ENCODE results near the gene ANKFY1.

The ANKFY1 gene

DNA sequence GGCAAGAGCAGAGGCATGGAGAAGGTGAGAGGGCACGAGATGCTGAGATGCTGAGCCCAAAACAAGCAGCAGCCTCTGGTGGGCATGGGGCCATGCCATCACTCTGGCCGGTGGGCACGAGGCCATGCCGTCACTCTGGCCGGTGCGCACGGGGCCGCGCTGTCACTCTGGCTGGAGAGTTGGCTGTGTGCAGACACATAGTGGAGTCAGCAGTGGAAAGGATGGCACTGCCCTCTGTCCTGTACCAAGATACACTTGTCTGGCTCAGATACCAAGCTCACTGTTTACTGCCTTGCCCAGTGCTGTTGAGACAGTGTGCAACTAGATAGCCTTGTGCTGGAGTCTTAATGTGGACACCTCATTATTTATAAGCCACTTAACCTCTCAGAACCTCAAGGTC, 75.7 kb downstream of the ANKFY1 start:
- no peak for DNase-seq (ENCODE audit: extremely low read depth, low read depth)
- TF ChIP-seq, protein P1, sequence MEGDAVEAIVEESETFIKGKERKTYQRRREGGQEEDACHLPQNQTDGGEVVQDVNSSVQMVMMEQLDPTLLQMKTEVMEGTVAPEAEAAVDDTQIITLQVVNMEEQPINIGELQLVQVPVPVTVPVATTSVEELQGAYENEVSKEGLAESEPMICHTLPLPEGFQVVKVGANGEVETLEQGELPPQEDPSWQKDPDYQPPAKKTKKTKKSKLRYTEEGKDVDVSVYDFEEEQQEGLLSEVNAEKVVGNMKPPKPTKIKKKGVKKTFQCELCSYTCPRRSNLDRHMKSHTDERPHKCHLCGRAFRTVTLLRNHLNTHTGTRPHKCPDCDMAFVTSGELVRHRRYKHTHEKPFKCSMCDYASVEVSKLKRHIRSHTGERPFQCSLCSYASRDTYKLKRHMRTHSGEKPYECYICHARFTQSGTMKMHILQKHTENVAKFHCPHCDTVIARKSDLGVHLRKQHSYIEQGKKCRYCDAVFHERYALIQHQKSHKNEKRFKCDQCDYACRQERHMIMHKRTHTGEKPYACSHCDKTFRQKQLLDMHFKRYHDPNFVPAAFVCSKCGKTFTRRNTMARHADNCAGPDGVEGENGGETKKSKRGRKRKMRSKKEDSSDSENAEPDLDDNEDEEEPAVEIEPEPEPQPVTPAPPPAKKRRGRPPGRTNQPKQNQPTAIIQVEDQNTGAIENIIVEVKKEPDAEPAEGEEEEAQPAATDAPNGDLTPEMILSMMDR (IDR thresholded peaks at IDR 0.05; ENCODE audit: low read depth, low read length), result no peak

DNA sequence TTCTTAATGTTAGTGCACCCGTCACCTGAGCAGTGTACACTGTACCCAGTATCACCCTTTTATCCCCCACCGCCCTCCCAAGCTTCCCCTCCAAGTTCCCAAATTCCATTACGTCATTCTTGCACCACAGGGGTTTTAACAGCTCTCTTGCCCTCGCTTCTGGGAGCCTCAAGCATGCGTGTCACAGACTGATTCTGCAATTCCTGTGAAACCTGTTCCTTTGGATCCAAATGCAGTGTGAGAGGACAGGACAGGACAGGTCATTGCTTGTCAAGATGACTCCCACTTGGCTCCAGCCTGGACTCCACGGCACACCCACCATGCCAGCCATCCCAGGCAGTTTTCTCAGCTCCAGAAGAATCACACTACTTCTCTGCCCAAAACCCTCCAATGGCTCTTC, 76.7 kb downstream of the ANKFY1 start:
- DNase-seq (ENCODE audit: extremely low read depth, low read depth), result no peak
- TF ChIP-seq, protein P1 (IDR thresholded peaks at IDR 0.05; ENCODE audit: low read depth, low read length), result no peak

DNA sequence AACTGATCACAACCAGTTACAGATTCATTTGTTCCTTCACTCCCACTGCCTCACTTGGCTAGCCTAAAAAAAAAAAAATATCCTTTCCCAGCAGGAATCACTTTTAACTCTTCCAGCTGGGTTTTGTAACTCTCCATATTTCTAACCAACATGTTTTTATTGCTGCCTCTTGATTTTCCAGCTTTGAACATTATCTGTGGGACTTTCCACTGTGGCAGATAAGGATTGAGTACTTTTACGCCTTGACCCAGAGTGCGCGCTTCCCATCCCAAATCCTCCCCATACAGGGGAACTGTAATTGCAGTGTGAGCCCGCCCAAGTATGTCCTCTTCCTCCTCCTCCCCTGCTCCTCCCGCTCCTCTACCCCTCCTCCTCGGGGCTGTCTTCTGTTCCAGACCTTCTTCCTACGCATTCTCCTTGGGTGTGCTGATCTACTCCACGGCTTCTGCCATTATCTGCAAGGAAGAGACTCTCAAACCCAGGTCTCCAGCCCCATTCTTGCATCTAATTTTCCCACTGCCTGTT, 77.4 kb downstream of the ANKFY1 start:
- TF ChIP-seq, protein P1 (IDR thresholded peaks at IDR 0.05; ENCODE audit: low read depth, low read length), result no peak
- no peak for DNase-seq (ENCODE audit: extremely low read depth, low read depth)

DNA sequence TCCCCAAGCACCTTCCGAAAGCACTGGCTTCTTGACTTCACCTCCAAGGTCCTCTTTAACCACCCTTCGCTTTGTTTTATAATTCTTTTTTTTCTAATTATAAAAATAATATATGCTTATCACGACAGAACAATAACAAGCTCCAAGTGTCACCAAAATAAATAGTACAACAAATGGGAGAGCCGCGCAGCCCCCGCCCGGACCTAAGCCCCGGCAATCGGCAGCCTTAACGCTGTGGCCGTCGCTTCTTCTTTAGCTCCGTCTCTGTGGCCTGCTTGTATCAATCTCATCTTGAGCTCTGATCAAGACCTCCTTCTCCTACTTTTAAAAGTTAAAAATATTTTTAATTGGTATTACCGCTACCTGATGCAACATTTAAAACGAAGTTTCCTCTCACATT, 78.1 kb downstream of the ANKFY1 start:
- no peak for DNase-seq (ENCODE audit: extremely low read depth, low read depth)
- TF ChIP-seq, protein P1 (IDR thresholded peaks at IDR 0.05; ENCODE audit: low read depth, low read length), result no peak

DNA sequence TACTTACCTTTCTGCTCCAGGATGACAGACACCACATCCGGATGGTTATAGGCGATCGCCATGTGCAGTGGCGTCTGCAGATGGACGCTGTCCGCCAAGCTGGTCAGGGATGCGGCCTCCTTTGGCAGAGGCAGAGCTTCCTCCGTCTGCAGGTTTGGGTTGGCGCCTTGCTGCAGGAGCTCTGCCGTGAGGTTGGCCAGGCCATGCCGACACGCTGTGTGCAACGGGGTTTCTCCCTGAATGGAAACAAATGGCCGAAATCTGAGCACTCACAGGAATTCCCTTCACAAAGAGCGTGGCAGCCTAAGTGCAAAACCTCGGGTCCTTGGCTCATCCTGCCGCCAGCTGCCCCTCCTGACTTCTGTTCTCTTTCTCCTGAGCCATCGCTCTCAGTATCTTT, 79.0 kb downstream of the ANKFY1 start:
- no peak for DNase-seq (ENCODE audit: extremely low read depth, low read depth)
- TF ChIP-seq, protein P1 (IDR thresholded peaks at IDR 0.05; ENCODE audit: low read depth, low read length), result no peak

DNA sequence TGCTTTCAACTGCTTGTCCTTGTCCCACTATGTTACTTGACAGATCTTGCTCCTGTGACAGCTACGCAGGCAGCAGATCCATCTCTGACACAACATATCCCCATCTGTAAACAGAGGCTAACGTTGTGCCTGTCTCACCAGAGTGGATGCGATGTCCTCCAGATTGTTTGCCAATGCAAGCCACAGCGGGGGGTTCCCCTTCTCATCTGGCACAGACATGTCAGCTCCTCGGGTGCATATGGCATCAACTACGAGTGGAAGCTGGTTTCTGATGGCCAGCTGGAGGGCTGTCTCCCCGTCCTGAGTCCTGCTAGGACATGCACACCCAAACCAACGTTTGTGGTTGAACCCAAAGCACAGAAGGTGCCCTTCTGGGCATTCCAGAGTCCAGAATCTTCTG, 81.7 kb downstream of the ANKFY1 start:
- TF ChIP-seq, protein P1 (IDR thresholded peaks at IDR 0.05; ENCODE audit: low read depth, low read length), result no peak
- DNase-seq (ENCODE audit: extremely low read depth, low read depth), result no peak

DNA sequence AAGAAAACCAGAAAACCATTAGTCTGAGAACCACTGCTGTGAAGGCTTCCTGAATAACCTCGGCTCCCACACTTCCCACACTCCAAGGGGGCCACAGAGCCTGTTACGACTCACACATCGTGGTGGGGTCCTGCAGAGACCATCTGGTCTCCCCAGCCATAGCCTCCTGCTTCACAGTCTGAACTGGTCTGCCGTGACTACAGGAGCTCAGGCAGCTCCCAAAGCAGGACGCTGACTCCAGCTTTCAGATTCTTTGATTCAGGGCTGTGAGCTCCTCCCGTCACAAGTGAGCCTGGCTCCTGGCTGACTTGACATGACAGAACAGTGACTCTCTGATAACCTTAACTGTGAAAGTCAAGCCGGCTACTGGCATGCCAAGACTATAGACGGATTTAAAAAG, 83.0 kb downstream of the ANKFY1 start:
- TF ChIP-seq, protein P1 (IDR thresholded peaks at IDR 0.05; ENCODE audit: low read depth, low read length), result no peak
- DNase-seq (ENCODE audit: extremely low read depth, low read depth), result no peak

Measured in AG09319 (cell line).